HG02623 (cell line): ENCODE measurements around the gene RABGAP1L.
"Not testable (repeated sequence)": the region's sequence is repeated elsewhere in the genome, so short reads cannot be mapped to it uniquely, and the experiment has no call there.

Experiments used
- ATAC-seq: cut with Tn5 transposase; IDR thresholded peaks from one replicate; pipeline ENCODE4 v1.9.1; 2021; ENCODE audit warnings: moderate library complexity; ENCODE audit not compliant: unreplicated experiment

The RABGAP1L gene

GRCh38 chr1:174794861-174795260, 635.5 kb downstream of the RABGAP1L start:
- no peak for ATAC-seq

GRCh38 chr1:174795806-174796205, 636.5 kb downstream of the RABGAP1L start:
- ATAC-seq = no peak

- ATAC-seq = no peak
These were observed 638.1 kb downstream of the RABGAP1L start for GRCh38 chr1:174797398-174797797.

- peak; percentile 4 for ATAC-seq
These were observed 639.8 kb downstream of the RABGAP1L start for GRCh38 chr1:174799136-174799479.

- no peak for ATAC-seq
These were observed 641.0 kb downstream of the RABGAP1L start for GRCh38 chr1:174800216-174800851.

GRCh38 chr1:174800876-174801275, 641.6 kb downstream of the RABGAP1L start:
- no peak for ATAC-seq

GRCh38 chr1:174809755-174810280, 650.5 kb downstream of the RABGAP1L start:
- ATAC-seq = no peak

GRCh38 chr1:174812016-174812415, 652.7 kb downstream of the RABGAP1L start:
- ATAC-seq = no peak

- ATAC-seq = no peak
These were observed 653.3 kb downstream of the RABGAP1L start for GRCh38 chr1:174812656-174813055.

GRCh38 chr1:174815036-174815435, 655.7 kb downstream of the RABGAP1L start:
- no peak for ATAC-seq

GRCh38 chr1:174815474-174815908, 656.2 kb downstream of the RABGAP1L start:
- peak; percentile 50 for ATAC-seq

GRCh38 chr1:174816621-174817020, 657.3 kb downstream of the RABGAP1L start:
- ATAC-seq = not testable (repeated sequence)

- ATAC-seq = peak; percentile 38
These were observed 658.8 kb downstream of the RABGAP1L start for GRCh38 chr1:174818014-174818616.

- ATAC-seq = no peak
These were observed 659.6 kb downstream of the RABGAP1L start for GRCh38 chr1:174818951-174819350.

GRCh38 chr1:174819596-174819995, 660.3 kb downstream of the RABGAP1L start:
- ATAC-seq = no peak

GRCh38 chr1:174825127-174825526, 665.8 kb downstream of the RABGAP1L start:
- ATAC-seq = no peak

GRCh38 chr1:174825806-174826205, 666.5 kb downstream of the RABGAP1L start:
- ATAC-seq = no peak

- ATAC-seq = no peak
These were observed 668.9 kb downstream of the RABGAP1L start for GRCh38 chr1:174828264-174828663.

- no peak for ATAC-seq
These were observed 670.7 kb downstream of the RABGAP1L start for GRCh38 chr1:174829990-174830389.

- no peak for ATAC-seq
These were observed 677.2 kb downstream of the RABGAP1L start for GRCh38 chr1:174836543-174836942.

GRCh38 chr1:174837386-174837785, 678.1 kb downstream of the RABGAP1L start:
- no peak for ATAC-seq

GRCh38 chr1:174839211-174839610, 679.9 kb downstream of the RABGAP1L start:
- ATAC-seq = no peak

- ATAC-seq = no peak
These were observed 682.4 kb downstream of the RABGAP1L start for GRCh38 chr1:174841747-174842146.
